GM23338 (cell line): ENCODE data around the gene PDE6A. TPM values are rescaled to one million over a fixed set of nuclear protein-coding genes. Genes with fewer than 3 reads are reported as not detected.

Experiments
- ATAC-seq: fragments of 200-7000 bp; cut with Tn5 transposase; 3 replicates; pipeline ENCODE4 v1.9.1; 2020
- DNase-seq: peaks from one replicate; pipeline ENCODE4 v3.0.0-alpha.2; 2015; ENCODE audit warnings: low spot score
- H2AFZ ChIP-seq: fragments of 200-600 bp; sonication (generic); 2 replicates; pipeline ENCODE4 v1.8.0; 2016; ENCODE audit warnings: antibody characterized with exemption, mild to moderate bottlenecking, moderate library complexity
- H3F3A ChIP-seq: fragments of 200-600 bp; sonication (generic); replicated peaks from 2 replicates; pipeline ENCODE4 v1.8.0; 2017; ENCODE audit warnings: antibody characterized with exemption, mixed run types, low read depth
- H3K27ac ChIP-seq: fragments of 200-600 bp; sonication (generic); 2 replicates; pipeline ENCODE4 v1.6.1; 2016; ENCODE audit warnings: low read depth
- H3K27me3 ChIP-seq: fragments of 200-600 bp; sonication (generic); 2 replicates; pipeline ENCODE4 v1.8.0; 2016; ENCODE audit warnings: mild to moderate bottlenecking, mixed run types, moderate library complexity; ENCODE audit not compliant: insufficient read depth
- H3K36me3 ChIP-seq: fragments of 200-600 bp; sonication (generic); 2 replicates; pipeline ENCODE4 v1.8.0; 2016; ENCODE audit warnings: mild to moderate bottlenecking; ENCODE audit not compliant: insufficient read depth
- H3K4me1 ChIP-seq: fragments of 200-600 bp; sonication (generic); 2 replicates; pipeline ENCODE4 v1.8.0; 2016; ENCODE audit warnings: mild to moderate bottlenecking, moderate library complexity; ENCODE audit not compliant: insufficient read depth
- H3K4me2 ChIP-seq: fragments of 200-600 bp; sonication (generic); 2 replicates; pipeline ENCODE4 v1.7.1; 2017; ENCODE audit warnings: mixed run types
- H3K4me3 ChIP-seq: fragments of 200-600 bp; sonication (generic); 2 replicates; pipeline ENCODE4 v1.6.1; 2016; ENCODE audit warnings: mixed run types
- H3K79me2 ChIP-seq: fragments of 200-600 bp; sonication (generic); replicated peaks from 2 replicates; pipeline ENCODE4 v1.8.0; 2017; ENCODE audit warnings: mild to moderate bottlenecking; ENCODE audit not compliant: insufficient read depth
- H3K9me2 ChIP-seq: fragments of 200-600 bp; sonication (generic); 2 replicates; pipeline ENCODE4 v1.8.0; 2017; ENCODE audit not compliant: insufficient read depth
- H4K20me1 ChIP-seq: fragments of 200-600 bp; sonication (generic); replicated peaks from 2 replicates; pipeline ENCODE4 v1.8.0; 2017; ENCODE audit warnings: mild to moderate bottlenecking; ENCODE audit not compliant: insufficient read depth
- H3K27ac Mint-ChIP-seq: 2 replicates; pipeline ENCODE4 v1.8.0; 2020; ENCODE audit warnings: inconsistent platforms, mild to moderate bottlenecking, moderate library complexity, mixed read lengths
- H3K27me3 Mint-ChIP-seq: 3 replicates; pipeline ENCODE4 v1.8.0; 2022; ENCODE audit warnings: low read depth, mild to moderate bottlenecking, moderate library complexity, mixed read lengths, inconsistent platforms; ENCODE audit not compliant: insufficient read depth, poor library complexity
- H3K36me3 Mint-ChIP-seq: 3 replicates; pipeline ENCODE4 v1.8.0; 2021; ENCODE audit warnings: low read depth, mild to moderate bottlenecking, inconsistent platforms, moderate library complexity, mixed read lengths
- H3K4me1 Mint-ChIP-seq: 3 replicates; pipeline ENCODE4 v1.8.0; 2020; ENCODE audit warnings: mild to moderate bottlenecking, inconsistent platforms, mixed read lengths
- H3K4me3 Mint-ChIP-seq: 3 replicates; pipeline ENCODE4 v1.8.0; 2021; ENCODE audit warnings: moderate library complexity, mild to moderate bottlenecking, inconsistent platforms, mixed read lengths
- H3K9me3 Mint-ChIP-seq: 3 replicates; pipeline ENCODE4 v1.8.0; 2020; ENCODE audit warnings: moderate library complexity, mild to moderate bottlenecking, inconsistent platforms, mixed read lengths
- EZH2 ChIP-seq: fragments of 200-600 bp; sonication (generic); IDR thresholded peaks from one replicate; pipeline ENCODE4 v1.8.0; 2017; ENCODE audit warnings: antibody characterized with exemption, mild to moderate bottlenecking, low read depth; ENCODE audit not compliant: unreplicated experiment
- EZH2phosphoT487 ChIP-seq: fragments of 200-600 bp; sonication (generic); IDR thresholded peaks from one replicate; pipeline ENCODE4 v1.8.1; 2018; ENCODE audit warnings: antibody characterized with exemption; ENCODE audit not compliant: unreplicated experiment
- STAT1 ChIP-seq: IDR thresholded peaks from one replicate; pipeline ENCODE4 v1.6.1; 2016; ENCODE audit warnings: antibody characterized with exemption; ENCODE audit not compliant: unreplicated experiment
- ZNF114 ChIP-seq: fragments of 250-450 bp; sonication (Bioruptor Pico); IDR thresholded peaks from 2 replicates; pipeline ENCODE4 v1.5.0; 2020; ENCODE audit warnings: mild to moderate bottlenecking, moderate library complexity
- ZNF331 ChIP-seq: fragments of 250-450 bp; sonication (Bioruptor Pico); IDR thresholded peaks from 2 replicates; pipeline ENCODE4 v1.5.0; 2020; ENCODE audit warnings: low read depth, mild to moderate bottlenecking, moderate library complexity
- polyA plus RNA-seq: library from polyadenylated mRNA; unstranded; fragments of >200 nt; fragmentation: Nextera tagmentation; extraction: Ambion mirVana; gene quantifications from 2 replicates; pipeline ENCODE4 v1.2.1, GENCODE V29; 2016
- total RNA-seq: library from RNA; depleted of rRNA; stranded (reverse); fragments of >200 nt; shearing (Covaris generic); gene quantifications from 2 replicates; pipeline ENCODE4 v1.2.3, GENCODE V29; 2014
- TF ChIP-seq, protein P1 (sequence below), 2 experiments: fragments of 200-600 bp in 1 of 2; sonication (generic) in 1 of 2; conservative IDR thresholded peaks; 2 replicates each; pipeline versions ENCODE4 v1.5.1 to v1.6.1; 2016 to 2017; ENCODE audit warnings: antibody characterized with exemption in 2 of 2, low read depth in 2 of 2, mild to moderate bottlenecking in 2 of 2, moderate library complexity in 1 of 2
- TF ChIP-seq, protein P2 (sequence below): IDR thresholded peaks from one replicate; pipeline ENCODE4 v1.6.1; 2018; ENCODE audit warnings: antibody characterized with exemption; ENCODE audit not compliant: unreplicated experiment
- TF ChIP-seq, protein P3 (sequence below): IDR thresholded peaks from 2 replicates; pipeline ENCODE4 v1.6.1; 2016; ENCODE audit warnings: antibody characterized with exemption

The PDE6A gene
- total and polyA plus RNA-seq, 2 experiments from 2014 or later = 0.08 TPM; not detected in 1

DNA sequence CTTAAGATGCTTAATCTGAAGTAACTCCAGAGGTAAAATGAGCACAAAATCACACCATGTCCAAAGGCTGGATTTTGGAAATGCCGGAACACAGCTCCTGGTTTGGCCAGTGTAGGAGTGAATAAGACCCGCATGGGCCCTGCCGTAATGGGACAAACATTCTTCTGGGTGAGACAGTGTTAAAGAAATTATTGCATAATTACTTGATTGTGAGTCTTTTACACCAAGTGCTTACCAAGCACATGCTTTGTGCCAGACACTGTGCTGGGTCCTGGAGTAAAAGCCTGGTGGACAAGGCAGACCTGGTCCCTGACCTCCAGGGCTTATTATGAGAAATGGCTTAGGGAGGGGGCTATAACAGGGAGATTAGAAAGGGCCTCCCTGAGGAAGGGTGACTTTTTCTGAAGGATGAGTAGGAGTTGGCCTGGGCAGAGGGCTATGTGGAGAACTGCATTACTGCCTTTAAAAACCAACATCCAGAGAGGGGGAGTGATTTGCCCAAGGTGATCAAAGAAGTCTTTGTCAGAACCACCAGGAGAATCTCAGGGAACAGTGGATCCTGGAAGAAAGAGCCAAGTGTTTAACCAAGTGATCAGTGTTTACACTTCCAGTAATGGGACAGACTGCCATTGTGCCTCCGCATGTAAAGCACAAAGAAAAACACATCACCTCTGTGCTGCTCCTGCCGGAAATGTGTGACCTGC lies 3.5 kb downstream of the PDE6A start:
- Mint-ChIP-seq H3K9me3 (no peaks in the 10 kb centered on the region), H3K36me3 (no peaks in the 10 kb centered on the region), H3K4me3 (no peak overlapping the region), H3K27ac (no peak overlapping the region), H3K27me3 (peaks cover 3% of the 10 kb centered on the region), H3K4me1 (peaks cover 9% of the 10 kb centered on the region; the same call in 2 of the 3 replicates)
- Histone ChIP-seq H3K9me2 (no peaks in the 10 kb centered on the region), H3K27ac (no peak overlapping the region), H2AFZ (no peak overlapping the region), H4K20me1 (no peaks in the 10 kb centered on the region), H3K27me3 (no peaks in the 10 kb centered on the region), H3K79me2 (no peaks in the 10 kb centered on the region), H3F3A (no peaks in the 10 kb centered on the region), H3K4me2 (no peak overlapping the region), H3K4me3 (no peak overlapping the region), H3K36me3 (no peaks in the 10 kb centered on the region), H3K4me1 (0 out of 2 replicates have a peak, but pooled peaks cover 5% of the 10 kb centered on the region)
- TF ChIP-seq ZNF114 (CRISPR knock-in tag) (no peak), ZNF331 (no peak), EZH2phosphoT487 (no peak), STAT1 (no peak), EZH2 (no peak)
- TF ChIP-seq, protein P1, sequence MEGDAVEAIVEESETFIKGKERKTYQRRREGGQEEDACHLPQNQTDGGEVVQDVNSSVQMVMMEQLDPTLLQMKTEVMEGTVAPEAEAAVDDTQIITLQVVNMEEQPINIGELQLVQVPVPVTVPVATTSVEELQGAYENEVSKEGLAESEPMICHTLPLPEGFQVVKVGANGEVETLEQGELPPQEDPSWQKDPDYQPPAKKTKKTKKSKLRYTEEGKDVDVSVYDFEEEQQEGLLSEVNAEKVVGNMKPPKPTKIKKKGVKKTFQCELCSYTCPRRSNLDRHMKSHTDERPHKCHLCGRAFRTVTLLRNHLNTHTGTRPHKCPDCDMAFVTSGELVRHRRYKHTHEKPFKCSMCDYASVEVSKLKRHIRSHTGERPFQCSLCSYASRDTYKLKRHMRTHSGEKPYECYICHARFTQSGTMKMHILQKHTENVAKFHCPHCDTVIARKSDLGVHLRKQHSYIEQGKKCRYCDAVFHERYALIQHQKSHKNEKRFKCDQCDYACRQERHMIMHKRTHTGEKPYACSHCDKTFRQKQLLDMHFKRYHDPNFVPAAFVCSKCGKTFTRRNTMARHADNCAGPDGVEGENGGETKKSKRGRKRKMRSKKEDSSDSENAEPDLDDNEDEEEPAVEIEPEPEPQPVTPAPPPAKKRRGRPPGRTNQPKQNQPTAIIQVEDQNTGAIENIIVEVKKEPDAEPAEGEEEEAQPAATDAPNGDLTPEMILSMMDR (conservative IDR thresholded peaks at IDR 0.05; ENCODE audit: low read depth in 2 of 2) = no peak
- TF ChIP-seq, protein P2, sequence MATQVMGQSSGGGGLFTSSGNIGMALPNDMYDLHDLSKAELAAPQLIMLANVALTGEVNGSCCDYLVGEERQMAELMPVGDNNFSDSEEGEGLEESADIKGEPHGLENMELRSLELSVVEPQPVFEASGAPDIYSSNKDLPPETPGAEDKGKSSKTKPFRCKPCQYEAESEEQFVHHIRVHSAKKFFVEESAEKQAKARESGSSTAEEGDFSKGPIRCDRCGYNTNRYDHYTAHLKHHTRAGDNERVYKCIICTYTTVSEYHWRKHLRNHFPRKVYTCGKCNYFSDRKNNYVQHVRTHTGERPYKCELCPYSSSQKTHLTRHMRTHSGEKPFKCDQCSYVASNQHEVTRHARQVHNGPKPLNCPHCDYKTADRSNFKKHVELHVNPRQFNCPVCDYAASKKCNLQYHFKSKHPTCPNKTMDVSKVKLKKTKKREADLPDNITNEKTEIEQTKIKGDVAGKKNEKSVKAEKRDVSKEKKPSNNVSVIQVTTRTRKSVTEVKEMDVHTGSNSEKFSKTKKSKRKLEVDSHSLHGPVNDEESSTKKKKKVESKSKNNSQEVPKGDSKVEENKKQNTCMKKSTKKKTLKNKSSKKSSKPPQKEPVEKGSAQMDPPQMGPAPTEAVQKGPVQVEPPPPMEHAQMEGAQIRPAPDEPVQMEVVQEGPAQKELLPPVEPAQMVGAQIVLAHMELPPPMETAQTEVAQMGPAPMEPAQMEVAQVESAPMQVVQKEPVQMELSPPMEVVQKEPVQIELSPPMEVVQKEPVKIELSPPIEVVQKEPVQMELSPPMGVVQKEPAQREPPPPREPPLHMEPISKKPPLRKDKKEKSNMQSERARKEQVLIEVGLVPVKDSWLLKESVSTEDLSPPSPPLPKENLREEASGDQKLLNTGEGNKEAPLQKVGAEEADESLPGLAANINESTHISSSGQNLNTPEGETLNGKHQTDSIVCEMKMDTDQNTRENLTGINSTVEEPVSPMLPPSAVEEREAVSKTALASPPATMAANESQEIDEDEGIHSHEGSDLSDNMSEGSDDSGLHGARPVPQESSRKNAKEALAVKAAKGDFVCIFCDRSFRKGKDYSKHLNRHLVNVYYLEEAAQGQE = no peak
- TF ChIP-seq, protein P3, sequence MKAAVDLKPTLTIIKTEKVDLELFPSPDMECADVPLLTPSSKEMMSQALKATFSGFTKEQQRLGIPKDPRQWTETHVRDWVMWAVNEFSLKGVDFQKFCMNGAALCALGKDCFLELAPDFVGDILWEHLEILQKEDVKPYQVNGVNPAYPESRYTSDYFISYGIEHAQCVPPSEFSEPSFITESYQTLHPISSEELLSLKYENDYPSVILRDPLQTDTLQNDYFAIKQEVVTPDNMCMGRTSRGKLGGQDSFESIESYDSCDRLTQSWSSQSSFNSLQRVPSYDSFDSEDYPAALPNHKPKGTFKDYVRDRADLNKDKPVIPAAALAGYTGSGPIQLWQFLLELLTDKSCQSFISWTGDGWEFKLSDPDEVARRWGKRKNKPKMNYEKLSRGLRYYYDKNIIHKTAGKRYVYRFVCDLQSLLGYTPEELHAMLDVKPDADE = no peak
- ATAC-seq (no peak), DNase-seq (no peak)
